Activated T-helper 2 cell treated with anti-CD3 and anti-CD28 coated beads, Interferon-gamma antibody, Interleukin-2, Interleukin-4, amounts not matched to agents 10 μg/mL and 5 μg/mL and 100 μg/mL, durations not matched to agents 14 hours and 24 hours and 36 hours (primary cell): ENCODE measurements around the gene CSTPP1. TPM values are rescaled to one million over a fixed set of nuclear protein-coding genes. Genes with fewer than 3 reads are reported as not detected.
A peak's percentile ranks its signal among the peaks of the same experiment; 100 is the strongest.
"Not testable (repeated sequence)": the region's sequence is repeated elsewhere in the genome, so short reads cannot be mapped to it uniquely, and the experiment has no call there.

Source experiments
- DNase-seq: peaks from one replicate; pipeline ENCODE4 v3.0.0; 2021; ENCODE audit warnings: low spot score
- H3K27ac Mint-ChIP-seq: one replicate; pipeline ENCODE4 v1.8.0; 2021; ENCODE audit warnings: mixed read lengths
- H3K27me3 Mint-ChIP-seq: one replicate; pipeline ENCODE4 v1.8.0; 2021; ENCODE audit warnings: low read depth, mixed read lengths
- H3K36me3 Mint-ChIP-seq: one replicate; pipeline ENCODE4 v1.8.0; 2021; ENCODE audit warnings: low read depth, mixed read lengths
- H3K4me1 Mint-ChIP-seq: one replicate; pipeline ENCODE4 v1.8.0; 2021; ENCODE audit warnings: low read depth, mixed read lengths
- H3K4me3 Mint-ChIP-seq: one replicate; pipeline ENCODE4 v1.8.0; 2021; ENCODE audit warnings: low read depth, mild to moderate bottlenecking, moderate library complexity, mixed read lengths
- H3K9me3 Mint-ChIP-seq: one replicate; pipeline ENCODE4 v1.8.0; 2021; ENCODE audit warnings: mixed read lengths
- intact Hi-C: fragments of 100-400 bp; cut with micrococcal nuclease; formaldehyde crosslinking; loops from one replicate; pipeline ENCODE4 v1.15.1; 2023
- total RNA-seq: library from RNA; stranded (reverse); gene quantifications from 2 replicates; pipeline ENCODE4 v1.2.3, GENCODE V29; 2022

Gene CSTPP1
- total RNA-seq, 1 donor from 2014 or later, result 17.8 TPM

DNA sequence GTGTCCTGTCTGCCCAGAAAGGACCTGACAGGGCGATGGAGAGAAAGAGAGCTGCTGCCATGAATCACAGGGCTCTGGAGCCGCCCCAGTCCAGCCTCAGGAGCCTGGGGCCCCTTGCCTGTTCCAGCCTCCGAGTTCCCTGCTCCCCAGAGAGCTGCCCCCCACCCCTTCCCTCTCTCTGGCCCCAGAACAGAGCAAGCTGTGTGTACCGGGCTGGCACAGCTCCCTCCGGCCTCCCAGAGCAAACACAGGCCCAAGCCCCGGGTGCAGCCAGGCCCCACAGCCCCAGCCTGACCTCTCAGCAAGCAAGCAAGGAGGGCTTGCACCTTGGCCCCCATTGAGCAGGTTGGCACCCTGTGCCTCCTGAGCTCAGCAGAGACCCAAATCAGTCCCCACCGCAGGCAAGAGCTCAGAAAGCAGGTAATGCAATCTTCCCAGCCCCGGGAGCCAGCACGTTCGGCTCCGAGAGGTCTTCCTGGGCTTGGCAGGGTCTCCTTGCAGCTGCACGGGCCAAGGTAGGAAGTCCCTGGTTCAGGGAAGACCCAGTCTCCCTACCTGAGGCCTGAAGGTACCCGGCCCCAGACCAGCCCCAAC lies 248.2 kb downstream of the CSTPP1 start:
- Mint-ChIP-seq H3K36me3 (no peaks in the 10 kb centered on the region), H3K4me3 (peak overlapping the region; percentile 45), H3K27me3 (peaks cover 27% of the 10 kb centered on the region), H3K9me3 (no peaks in the 10 kb centered on the region), H3K4me1 (peaks cover 6% of the 10 kb centered on the region), H3K27ac (no peak overlapping the region)
- DNase-seq, result no peak
- intact Hi-C loops, result no loop called here

GRCh38 chr11:47185305-47186075 lies 248.9 kb downstream of the CSTPP1 start:
- Mint-ChIP-seq H3K4me1 (peaks cover 6% of the 10 kb centered on the region), H3K36me3 (no peaks in the 10 kb centered on the region), H3K27ac (no peak overlapping the region), H3K4me3 (peak overlapping the region; percentile 65), H3K27me3 (peaks cover 30% of the 10 kb centered on the region), H3K9me3 (no peaks in the 10 kb centered on the region)
- intact Hi-C loops, result loop anchor here (1.0 kb wide), 1 partner anchor 29 kb away; the partner anchor contains the start of gene DDB2
- DNase-seq, result no peak

DNA sequence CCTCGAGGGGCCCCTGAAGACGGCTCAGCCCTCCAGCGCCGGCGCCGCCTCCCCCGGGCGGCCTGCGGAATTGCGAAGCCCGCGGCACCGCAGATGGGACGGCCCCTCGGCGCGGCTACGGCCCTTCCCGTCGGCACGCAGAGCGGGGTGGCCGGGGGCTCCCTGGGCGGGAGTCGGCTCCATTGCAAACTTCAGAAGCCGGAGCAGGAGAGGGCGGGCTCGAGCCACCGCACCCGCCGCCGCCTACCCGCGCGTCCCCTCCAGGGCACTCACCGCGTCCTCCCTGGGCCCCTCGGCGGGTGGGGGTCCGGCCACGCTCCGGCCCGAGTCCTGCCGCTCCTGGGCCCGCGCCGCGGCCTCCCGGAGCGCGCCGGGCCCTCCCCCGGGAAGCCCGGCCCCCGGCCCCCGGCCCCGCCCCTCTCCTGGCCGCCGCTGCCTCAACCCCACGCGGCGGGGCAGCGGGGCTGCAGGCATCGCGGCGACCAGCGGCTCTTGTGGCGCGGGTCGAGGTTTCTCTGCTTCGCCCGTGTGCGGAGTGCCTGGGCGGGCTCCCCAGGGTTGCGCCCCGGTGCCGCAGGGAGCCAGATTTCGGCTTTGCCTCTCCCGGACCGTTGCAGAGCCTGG lies 249.6 kb downstream of the CSTPP1 start, which contains the start of gene PACSIN3:
TSS of gene PACSIN3 (minus strand) at position 359 of the 624 bp plus-strand sequence. CDS start 3,707 bp downstream, outside the sequence.
- DNase-seq, result peak; percentile 22
- peaks cover 34% of the 10 kb centered on the region for H3K27me3 Mint-ChIP-seq
- intact Hi-C loops, result loop anchor here (1.0 kb wide), 1 partner anchor 28 kb away; the partner anchor contains the start of gene DDB2
- peak within 1 kb of the TSS; percentile 65 for H3K27ac Mint-ChIP-seq
- H3K9me3 Mint-ChIP-seq, result no peaks in the 10 kb centered on the region
- H3K4me1 Mint-ChIP-seq, result peaks cover 6% of the 10 kb centered on the region
- H3K36me3 Mint-ChIP-seq, result no peaks in the 10 kb centered on the region
- peak within 1 kb of the TSS; percentile 73 for H3K4me3 Mint-ChIP-seq

DNA sequence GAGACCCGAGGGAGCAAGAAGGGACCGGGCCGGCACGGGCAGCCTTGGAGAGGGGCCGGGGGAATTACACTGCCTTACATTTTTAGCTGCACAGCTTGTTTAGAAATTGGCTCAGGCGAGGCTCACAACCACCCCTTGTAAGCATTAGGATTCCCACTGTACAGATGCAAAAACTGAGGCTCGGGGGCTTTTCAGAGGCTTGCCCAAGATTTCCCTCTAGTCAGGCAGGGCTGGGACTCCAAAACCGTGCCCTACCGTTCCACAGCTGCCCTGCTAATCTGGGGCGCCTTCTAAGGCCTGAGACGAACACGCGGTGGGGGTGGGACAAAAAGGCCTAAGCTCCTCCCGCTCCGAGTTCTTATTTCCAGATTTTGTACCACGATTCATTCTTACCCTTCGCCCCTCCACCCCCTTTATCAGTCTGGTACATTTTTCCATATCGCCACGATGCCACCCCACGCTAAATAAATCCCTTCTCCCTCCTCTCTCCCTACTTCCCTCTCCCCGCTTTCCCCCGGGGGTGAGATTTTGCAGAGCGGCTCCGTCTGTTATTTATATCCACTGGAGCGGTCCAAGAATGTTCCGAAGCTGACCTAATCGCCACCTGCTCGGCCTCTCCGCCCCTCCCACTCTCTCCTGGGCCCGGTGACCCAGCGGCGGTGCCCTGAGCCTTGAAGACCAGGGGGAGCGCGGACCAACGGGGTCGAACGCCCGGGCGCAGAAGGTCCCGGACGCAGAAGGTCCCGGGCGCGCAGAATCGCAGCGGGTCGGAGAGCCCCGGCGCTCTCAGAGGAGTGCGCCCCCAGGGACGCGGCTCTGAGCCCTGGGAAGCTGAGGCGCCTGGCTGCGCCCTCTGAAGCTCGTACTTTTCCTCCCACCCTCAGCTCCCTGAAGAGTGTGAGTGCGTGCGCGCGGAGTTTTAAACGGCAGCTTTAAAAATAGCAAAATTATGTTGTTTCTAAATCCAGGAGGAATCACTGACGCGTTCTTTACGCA lies 250.4 kb downstream of the CSTPP1 start:
- H3K4me1 Mint-ChIP-seq, result peaks cover 6% of the 10 kb centered on the region
- peak overlapping the region; percentile 65 for H3K27ac Mint-ChIP-seq

DNA sequence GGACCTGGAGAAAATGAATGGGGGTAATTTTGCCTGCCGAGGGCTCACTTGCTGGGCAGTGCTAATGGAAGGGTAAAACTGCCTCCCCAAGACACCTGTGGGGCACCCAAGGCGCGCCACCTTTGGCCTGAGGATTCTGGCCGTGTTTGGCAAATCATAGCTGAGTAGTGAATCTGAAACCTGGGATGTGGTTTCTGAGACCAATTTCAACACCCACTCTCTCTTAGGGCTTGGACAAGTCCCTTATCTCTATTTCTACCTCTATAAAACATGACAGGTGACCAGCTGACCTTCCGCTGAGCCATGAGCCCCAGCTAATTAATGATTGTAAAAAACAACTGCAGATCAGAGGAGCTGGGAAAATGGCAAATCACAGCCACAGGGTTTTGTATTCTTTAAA lies 251.2 kb downstream of the CSTPP1 start:
- Mint-ChIP-seq H3K27me3 (peaks cover 36% of the 10 kb centered on the region), H3K4me1 (peaks cover 6% of the 10 kb centered on the region), H3K4me3 (no peak overlapping the region), H3K9me3 (no peaks in the 10 kb centered on the region), H3K36me3 (no peaks in the 10 kb centered on the region), H3K27ac (no peak overlapping the region)
- no peak for DNase-seq
- intact Hi-C loops, result no loop called here

More for the DNA sequence above, 250.4 kb downstream of the CSTPP1 start:
- peaks cover 36% of the 10 kb centered on the region for H3K27me3 Mint-ChIP-seq
- no peaks in the 10 kb centered on the region for H3K9me3 Mint-ChIP-seq
- intact Hi-C loops, result loop anchor here (1.0 kb wide), 1 partner anchor 27 kb away; the partner anchor contains the start of gene DDB2
- peak overlapping the region; percentile 73 for H3K4me3 Mint-ChIP-seq
- DNase-seq, result peak; percentile 26
- no peaks in the 10 kb centered on the region for H3K36me3 Mint-ChIP-seq

DNA sequence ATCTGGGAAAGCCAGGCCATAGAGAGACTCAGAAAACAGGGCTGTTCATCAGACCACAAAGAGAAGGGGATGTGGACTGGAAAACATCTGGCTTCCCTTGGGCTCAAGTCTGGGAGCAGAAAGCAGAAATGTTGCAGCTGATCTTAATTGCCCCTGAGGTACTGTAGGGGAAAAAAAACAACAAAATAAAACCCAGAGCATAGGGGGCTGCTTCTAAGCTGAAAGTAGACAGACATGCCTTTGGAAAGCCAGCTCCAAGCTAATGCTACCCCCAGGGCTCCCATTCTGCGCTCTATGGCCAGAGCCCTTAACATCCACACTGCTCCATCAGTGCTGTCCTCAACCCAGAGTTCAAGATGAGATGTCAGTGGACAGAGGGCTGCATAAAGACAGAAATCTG lies 251.7 kb downstream of the CSTPP1 start:
- H3K4me3 Mint-ChIP-seq, result no peak overlapping the region
- no peak for DNase-seq
- H3K4me1 Mint-ChIP-seq, result peaks cover 6% of the 10 kb centered on the region
- H3K36me3 Mint-ChIP-seq, result no peaks in the 10 kb centered on the region
- no peak overlapping the region for H3K27ac Mint-ChIP-seq
- H3K27me3 Mint-ChIP-seq, result peaks cover 37% of the 10 kb centered on the region
- intact Hi-C loops, result no loop called here
- H3K9me3 Mint-ChIP-seq, result no peaks in the 10 kb centered on the region

GRCh38 chr11:47189100-47189834 lies 252.7 kb downstream of the CSTPP1 start:
- intact Hi-C loops, result no loop called here
- Mint-ChIP-seq H3K36me3 (no peaks in the 10 kb centered on the region), H3K27ac (no peak overlapping the region), H3K4me1 (peaks cover 6% of the 10 kb centered on the region), H3K4me3 (no peak overlapping the region), H3K27me3 (peaks cover 38% of the 10 kb centered on the region), H3K9me3 (no peaks in the 10 kb centered on the region)
- DNase-seq, result no peak

DNA sequence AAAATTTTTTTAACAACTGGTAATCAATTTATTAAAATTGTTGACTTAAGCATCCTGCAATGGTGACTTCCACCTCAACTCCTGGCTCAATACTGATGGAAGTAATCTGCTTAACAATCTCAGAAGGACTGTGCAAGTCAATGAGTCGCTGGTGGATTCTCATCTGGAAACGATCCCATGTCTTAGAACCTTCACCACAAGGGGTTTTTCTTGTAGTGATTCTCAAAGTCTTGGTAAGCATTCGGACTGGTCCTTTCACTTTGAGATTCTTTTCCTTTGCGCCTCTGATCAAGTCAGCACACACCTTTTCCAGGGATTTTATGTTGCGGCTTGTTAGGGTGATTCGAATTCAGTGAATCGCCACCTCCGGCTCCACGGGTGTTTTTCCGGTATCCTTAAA lies 254.6 kb downstream of the CSTPP1 start:
- intact Hi-C loops, H3K36me3 Mint-ChIP-seq, DNase-seq, H3K9me3 Mint-ChIP-seq, H3K4me1 Mint-ChIP-seq, H3K4me3 Mint-ChIP-seq, H3K27ac Mint-ChIP-seq: not testable (repeated sequence)
- H3K27me3 Mint-ChIP-seq, result peaks cover 38% of the 10 kb centered on the region

DNA sequence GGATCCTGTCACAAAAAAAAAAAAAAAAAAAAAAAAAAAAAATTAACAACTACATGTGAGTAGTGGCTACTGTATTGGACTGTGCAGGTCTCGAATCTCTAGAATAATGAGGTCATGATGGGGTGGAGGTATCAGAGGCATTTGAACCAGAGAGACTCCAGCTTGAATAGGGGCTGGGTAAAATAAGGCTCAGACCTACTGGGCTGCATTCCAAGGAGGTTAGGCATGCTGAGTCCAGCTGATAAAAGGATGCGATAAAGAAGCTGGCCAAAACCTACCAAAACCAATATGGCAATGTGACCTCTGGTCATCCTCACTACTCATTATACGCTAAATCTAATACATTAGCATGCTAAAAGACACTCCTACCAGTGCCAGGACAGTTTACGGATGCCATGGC lies 255.6 kb downstream of the CSTPP1 start:
- DNase-seq, result no peak
- H3K27me3 Mint-ChIP-seq, result peaks cover 33% of the 10 kb centered on the region
- H3K36me3 Mint-ChIP-seq, result no peaks in the 10 kb centered on the region
- intact Hi-C loops, result no loop called here
- no peak overlapping the region for H3K27ac Mint-ChIP-seq
- H3K4me1 Mint-ChIP-seq, result peaks cover 1% of the 10 kb centered on the region
- H3K9me3 Mint-ChIP-seq, result no peaks in the 10 kb centered on the region
- no peak overlapping the region for H3K4me3 Mint-ChIP-seq

- H3K4me3 Mint-ChIP-seq, H3K36me3 Mint-ChIP-seq, H3K9me3 Mint-ChIP-seq, H3K27ac Mint-ChIP-seq, intact Hi-C loops, DNase-seq, H3K4me1 Mint-ChIP-seq: not testable (repeated sequence)
- H3K27me3 Mint-ChIP-seq, result peaks cover 14% of the 10 kb centered on the region
These were observed 261.6 kb downstream of the CSTPP1 start for GRCh38 chr11:47198161-47198560.

DNA sequence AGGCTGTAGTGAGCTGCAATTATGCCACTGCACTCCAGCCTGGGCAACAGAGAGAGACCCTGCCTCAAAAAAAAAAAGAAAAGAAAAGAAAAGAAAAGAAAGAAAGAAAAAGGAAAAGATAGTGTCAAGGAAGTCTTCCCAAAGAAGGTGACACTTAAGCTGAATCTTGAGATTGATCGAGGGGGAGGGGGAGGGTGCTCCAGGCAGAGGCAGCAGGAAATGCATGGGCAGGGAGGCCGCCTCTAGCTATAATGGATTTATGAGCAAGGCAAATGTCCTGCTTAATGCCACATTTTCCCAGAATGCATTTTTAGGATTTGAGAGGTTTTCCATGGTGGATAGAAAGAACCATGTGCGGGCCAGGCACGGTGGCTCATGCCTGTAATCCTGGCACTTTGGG lies 264.5 kb downstream of the CSTPP1 start:
- H3K36me3 Mint-ChIP-seq, result no peaks in the 10 kb centered on the region
- no peak overlapping the region for H3K4me3 Mint-ChIP-seq
- H3K9me3 Mint-ChIP-seq, result no peaks in the 10 kb centered on the region
- DNase-seq, result no peak
- peaks cover 15% of the 10 kb centered on the region for H3K27me3 Mint-ChIP-seq
- H3K4me1 Mint-ChIP-seq, result peaks cover 4% of the 10 kb centered on the region
- no peak overlapping the region for H3K27ac Mint-ChIP-seq
- intact Hi-C loops, result no loop called here
